ENCODE data around the gene MEF2D.

The MEF2D gene

DNA sequence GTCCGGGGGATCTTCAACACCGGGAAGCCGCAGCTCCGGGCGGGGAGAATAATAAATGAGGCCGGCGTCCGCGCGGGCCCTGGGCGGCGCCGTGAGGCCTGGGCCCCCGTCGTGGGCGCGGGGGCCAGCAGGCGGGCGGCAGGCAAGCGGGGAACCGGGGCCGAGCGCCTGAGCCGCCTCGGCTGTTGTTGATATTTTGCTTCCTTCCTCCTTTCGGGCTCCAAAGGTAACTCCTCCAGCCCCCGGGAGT is at the start of gene MEF2D:
TSS of gene MEF2D (minus strand) at position 233 of the 250 bp plus-strand sequence. CDS start 17,483 bp downstream, outside the sequence.
- DNase-seq (ENCODE audit: extremely low read depth, low read depth): no peak
- TF ChIP-seq, protein P1, sequence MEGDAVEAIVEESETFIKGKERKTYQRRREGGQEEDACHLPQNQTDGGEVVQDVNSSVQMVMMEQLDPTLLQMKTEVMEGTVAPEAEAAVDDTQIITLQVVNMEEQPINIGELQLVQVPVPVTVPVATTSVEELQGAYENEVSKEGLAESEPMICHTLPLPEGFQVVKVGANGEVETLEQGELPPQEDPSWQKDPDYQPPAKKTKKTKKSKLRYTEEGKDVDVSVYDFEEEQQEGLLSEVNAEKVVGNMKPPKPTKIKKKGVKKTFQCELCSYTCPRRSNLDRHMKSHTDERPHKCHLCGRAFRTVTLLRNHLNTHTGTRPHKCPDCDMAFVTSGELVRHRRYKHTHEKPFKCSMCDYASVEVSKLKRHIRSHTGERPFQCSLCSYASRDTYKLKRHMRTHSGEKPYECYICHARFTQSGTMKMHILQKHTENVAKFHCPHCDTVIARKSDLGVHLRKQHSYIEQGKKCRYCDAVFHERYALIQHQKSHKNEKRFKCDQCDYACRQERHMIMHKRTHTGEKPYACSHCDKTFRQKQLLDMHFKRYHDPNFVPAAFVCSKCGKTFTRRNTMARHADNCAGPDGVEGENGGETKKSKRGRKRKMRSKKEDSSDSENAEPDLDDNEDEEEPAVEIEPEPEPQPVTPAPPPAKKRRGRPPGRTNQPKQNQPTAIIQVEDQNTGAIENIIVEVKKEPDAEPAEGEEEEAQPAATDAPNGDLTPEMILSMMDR (IDR thresholded peaks at IDR 0.05; ENCODE audit: low read depth, low read length): no peak

- TF ChIP-seq, protein P1 (IDR thresholded peaks at IDR 0.05; ENCODE audit: low read depth, low read length): no peak
Observed at GRCh38 chr1:156550346-156550745, 49.8 kb upstream of the MEF2D start.

DNA sequence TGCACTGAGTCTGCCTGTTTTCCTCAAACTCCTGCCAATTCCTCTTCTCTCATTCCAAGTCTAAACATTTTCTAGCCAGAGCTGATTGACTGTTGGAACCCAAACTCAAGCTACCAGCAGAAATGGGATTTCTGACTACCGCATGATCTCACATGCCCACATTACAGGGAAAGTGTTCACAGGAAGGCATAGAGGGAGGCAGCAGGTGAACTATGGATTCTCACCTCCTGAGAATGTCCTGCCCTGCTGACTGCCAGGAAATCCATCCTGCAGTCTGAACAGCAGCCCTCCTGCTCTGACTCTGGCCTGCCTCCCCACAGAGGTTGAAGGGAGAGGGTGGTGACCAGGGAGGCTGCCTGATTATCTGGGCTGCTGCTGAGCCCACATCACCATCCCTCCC is 49.3 kb upstream of the MEF2D start:
- DNase-seq (ENCODE audit: extremely low read depth, low read depth): no peak
- TF ChIP-seq, protein P1 (IDR thresholded peaks at IDR 0.05; ENCODE audit: low read depth, low read length): no peak

More at GRCh38 chr1:156550346-156550745, 49.8 kb upstream of the MEF2D start:
- DNase-seq (ENCODE audit: extremely low read depth, low read depth): no peak

DNA sequence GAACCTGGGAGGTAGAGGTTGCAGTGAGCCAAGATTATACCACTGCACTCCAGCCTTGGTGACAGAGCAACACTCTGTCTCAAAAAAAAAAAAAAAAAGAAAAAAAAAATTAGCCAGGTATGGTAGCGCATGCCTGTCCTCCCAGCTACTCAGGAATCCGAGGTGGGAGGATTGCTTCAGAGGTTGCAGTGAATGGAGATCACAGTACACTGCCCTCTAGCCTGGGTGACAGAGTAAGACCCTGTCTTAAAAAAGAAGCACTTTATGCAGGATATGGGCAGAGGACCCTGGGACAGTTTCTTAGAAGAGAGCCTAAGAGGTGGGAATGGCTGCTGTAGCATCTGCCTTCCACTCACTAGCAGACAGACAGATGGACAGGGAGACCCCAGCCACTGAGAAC is 48.8 kb upstream of the MEF2D start:
- no peak for DNase-seq (ENCODE audit: extremely low read depth, low read depth)
- TF ChIP-seq, protein P1 (IDR thresholded peaks at IDR 0.05; ENCODE audit: low read depth, low read length): no peak

- TF ChIP-seq, protein P1 (IDR thresholded peaks at IDR 0.05; ENCODE audit: low read depth, low read length): no peak
- no peak for DNase-seq (ENCODE audit: extremely low read depth, low read depth)
Observed at GRCh38 chr1:156547982-156548381, 47.4 kb upstream of the MEF2D start.

GRCh38 chr1:156547434-156547833 is 46.9 kb upstream of the MEF2D start:
- DNase-seq (ENCODE audit: extremely low read depth, low read depth): no peak
- TF ChIP-seq, protein P1 (IDR thresholded peaks at IDR 0.05; ENCODE audit: low read depth, low read length): no peak

GRCh38 chr1:156546267-156546666 is 45.7 kb upstream of the MEF2D start:
- no peak for DNase-seq (ENCODE audit: extremely low read depth, low read depth)
- TF ChIP-seq, protein P1 (IDR thresholded peaks at IDR 0.05; ENCODE audit: low read depth, low read length): no peak

All from AG09319 (cell line).